UCSD-AML1 (cell line): ENCODE measurements around the gene HOXB1.
"Not testable (repeated sequence)": the region's sequence is repeated elsewhere in the genome, so short reads cannot be mapped to it uniquely, and the experiment has no call there.

Source experiments
- DNase-seq: peaks from one replicate; lab custom pipeline; 2025; ENCODE audit not compliant: unreplicated experiment; lab: John Stamatoyannopoulos, UW

HOXB1 gene

DNA sequence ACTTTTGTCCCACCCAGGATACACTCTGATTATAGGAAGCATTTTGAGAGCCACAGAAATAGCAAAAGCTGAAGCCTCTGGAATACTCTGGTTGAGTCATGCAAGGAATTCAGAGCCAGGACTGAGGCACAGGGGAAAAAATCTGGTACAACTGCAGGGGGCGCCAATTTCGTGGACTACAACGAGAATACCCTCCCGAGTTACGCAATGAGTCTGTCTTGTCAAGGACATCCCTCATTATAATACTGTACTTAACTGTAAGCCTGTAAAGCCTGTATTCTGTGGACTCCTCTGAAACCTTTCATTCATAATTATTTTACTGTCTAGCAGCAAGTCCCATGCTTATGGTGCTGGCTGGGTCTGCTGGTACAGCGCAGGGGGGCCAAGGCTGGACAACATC lies 7.8 kb downstream of the HOXB1 start:
- no peak for DNase-seq

DNA sequence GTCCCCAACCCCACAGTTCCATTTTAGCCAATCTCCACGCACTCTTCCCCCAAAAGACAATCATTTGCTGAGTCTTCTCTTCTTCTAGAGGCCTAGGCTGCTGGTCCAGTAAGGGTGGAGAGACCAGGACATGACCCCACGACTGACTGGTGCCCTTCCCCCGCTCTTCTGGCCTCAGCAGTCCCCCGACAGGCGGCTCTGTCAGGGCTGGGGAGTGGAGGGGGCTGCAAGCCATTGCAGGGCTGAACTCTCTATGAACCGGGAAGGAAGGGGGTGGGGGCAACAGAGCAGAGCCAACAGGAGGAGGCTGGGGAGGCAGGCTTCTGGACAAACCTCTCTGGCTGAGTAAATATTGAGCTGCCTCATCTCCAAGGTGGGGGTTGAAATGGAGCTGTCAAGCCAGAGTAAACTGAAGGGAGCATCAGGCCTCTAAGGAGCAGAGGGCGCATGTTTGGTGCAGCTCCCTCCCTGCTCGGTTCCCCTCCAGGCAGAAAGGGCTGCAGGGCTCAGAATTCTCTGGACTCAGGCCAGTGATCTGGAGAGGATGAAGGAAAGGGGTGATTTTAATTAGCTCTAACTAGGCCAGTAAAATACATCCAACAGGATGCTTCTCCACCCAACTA lies 8.7 kb downstream of the HOXB1 start:
- no peak for DNase-seq

DNA sequence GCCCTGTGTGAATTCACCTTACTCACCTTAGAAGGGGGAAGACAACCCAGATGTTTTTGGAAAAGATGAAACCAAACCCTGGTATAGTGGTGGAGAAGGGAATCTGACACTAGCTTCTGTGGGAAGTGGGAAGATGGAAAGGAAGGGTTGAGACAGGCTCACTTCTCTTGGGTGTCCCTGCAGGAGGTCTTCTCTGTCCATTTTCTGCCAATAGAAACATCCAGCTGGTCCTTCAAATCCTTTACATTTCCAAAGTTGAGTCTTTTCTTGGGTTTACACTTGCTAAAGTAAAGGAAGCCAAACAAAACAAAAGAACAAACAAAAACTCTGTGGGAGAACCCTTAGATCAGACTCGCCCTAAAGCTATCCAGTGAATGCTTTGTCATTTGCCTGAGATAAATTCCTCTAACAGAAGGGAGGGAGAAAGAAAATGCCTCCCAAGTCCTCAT lies 10.2 kb downstream of the HOXB1 start:
- no peak for DNase-seq

GRCh38 chr17:48519427-48519826 lies 11.4 kb downstream of the HOXB1 start:
- no peak for DNase-seq

DNA sequence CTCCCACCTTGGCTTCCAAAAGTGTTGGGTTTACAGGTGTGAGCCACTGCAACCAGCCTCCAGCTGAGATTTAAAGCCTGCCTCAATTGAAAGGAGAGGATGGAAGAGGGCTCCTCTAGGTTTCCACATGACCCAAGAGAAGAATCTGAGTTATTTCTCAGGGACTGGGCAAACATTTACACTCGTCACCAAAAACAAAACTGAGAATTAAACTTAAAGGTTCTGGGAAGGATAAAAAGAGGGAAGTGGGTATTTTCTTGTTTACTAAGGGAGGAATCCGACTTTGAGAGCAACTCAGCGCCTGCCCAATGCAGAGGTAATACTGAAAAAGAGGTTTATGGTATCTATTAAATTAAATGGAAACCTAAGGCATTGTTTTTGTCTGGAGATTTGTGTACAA lies 13.3 kb downstream of the HOXB1 start:
- DNase-seq, result no peak

- DNase-seq, result no peak
These were observed 14.6 kb downstream of the HOXB1 start for GRCh38 chr17:48515925-48516900.

DNA sequence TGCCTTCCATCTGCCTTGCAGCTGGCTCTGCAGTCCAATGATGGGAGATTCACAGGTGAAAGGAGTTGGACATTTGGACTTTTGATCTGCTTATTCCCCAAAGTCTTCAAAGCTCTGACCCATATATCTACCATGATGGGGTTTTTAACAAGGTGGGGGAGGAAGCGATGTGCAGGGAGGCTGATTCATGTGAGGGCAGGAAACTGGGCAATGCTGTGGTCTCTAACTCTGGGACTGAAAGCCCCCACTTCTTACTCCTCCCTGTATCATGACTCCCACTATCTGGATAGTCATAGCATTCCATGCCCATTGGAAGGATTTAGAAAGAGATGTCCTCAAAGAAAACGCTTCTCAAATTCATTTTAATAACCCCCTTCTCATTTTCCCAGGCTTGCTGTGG lies 16.3 kb downstream of the HOXB1 start:
- no peak for DNase-seq

DNA sequence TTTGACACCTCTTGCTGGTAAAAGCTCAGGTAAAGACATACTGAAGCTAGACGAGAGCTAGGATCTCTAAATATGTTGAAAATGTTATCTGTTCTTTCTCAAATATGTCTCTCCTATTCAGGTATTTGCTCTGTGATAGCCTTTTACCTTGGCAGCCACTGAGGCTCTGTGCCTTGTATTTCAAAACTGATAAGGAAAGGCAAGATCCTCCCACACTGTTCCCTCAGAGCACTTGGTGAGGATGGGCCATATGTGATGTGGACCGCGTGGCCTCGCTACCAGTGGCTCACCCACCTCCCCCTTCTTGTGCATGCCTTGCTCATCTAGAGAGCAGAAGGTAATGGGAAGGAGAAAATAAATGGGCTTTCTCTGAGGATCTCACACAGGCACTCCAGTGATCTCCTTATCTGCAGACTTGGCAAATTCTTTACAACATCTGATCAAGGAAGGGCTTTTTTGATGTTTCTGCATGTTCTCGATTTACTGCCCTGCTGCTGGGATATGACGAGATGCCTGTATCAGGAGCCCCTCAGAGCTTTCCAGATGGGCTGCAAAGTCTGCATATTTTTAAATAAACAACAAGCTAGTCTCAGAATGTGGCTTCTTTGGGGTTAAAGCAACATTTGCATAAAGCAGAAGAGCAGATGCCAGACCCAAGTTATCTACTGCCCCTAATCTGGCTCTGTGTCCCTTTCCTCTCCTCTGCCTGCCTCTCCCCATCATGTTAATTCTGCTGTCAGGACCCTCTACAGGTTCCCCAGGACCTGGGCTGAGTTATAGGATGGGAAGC lies 16.9 kb downstream of the HOXB1 start:
- no peak for DNase-seq

DNA sequence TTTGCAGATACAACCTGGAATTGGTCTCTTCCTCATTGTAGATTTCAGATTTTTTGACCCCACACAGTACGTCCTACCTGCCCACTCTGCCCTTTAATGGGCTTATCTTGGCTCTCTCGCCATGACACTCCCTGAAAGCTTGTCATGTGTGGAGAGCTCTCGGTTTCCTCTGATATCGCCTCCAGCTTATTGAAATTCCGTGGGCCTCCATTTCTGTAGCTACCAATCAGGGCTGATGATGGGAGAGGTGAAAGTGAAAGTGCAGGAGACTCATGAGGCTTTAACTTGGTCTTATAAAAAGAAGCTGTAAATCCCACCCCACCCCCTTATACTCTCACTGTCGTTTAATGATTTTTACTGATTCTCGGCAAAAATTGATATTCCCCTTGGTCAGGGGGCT lies 17.7 kb downstream of the HOXB1 start:
- DNase-seq, result no peak

DNA sequence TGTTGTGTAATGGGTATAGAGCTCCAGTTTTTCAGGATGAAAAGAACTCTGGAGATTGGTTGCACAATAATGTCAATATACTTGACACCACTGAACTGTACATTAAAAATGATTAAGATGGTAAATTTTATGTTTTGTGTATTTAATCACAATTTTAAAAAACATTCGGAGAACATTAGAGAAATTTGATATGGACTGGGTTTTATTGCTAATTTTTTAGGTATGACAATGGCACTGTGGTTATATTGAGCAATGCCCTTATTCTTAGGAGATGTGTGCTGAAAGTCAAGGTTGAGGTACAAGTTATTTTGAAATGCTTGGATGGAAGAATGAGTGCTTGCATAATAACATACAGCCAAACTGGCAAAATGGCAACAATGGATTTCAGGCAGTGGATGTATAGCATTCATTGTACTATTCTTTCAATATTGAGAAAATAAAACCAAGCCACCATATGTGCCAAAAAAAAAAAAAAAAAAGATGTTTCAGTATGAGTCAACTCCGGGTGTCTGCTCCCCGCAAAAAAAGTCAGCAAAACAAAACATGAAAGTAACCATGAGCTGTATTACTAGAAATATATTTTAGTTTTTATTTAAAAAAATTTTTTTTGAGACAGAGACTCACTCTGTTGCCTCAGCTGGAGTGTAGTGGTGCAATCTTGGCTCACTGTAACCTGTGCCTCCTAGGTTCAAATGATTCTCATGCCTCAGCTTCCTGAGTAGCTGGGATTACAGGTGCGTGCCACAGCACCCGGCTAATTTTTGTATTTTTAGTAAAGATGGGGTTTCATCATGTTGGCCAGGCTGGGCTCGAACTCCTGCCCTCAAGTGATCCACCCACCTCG lies 19.8 kb downstream of the HOXB1 start:
- no peak for DNase-seq

- DNase-seq, result no peak
These were observed 20.4 kb downstream of the HOXB1 start for GRCh38 chr17:48510381-48510760.

DNA sequence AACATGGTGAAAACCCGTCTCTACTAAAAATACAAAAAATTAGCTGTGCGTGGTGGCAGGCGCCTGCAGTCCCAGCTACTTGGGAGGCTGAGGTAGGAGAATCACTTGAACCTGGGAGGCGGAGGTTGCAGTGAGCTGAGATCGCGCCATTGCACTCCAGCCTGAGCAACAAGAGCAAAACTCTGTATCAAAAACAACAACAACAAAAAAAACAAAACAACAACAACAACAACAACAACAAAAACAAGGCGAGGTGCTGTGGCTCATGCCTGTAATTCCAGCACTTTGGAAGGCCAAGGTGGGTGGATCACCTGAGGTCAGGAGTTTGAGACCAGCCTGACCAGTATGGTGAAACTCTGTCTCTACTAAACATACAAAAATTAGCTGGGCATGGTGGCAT lies 21.1 kb downstream of the HOXB1 start:
- not testable (repeated sequence) for DNase-seq

GRCh38 chr17:48506246-48506645 lies 24.6 kb downstream of the HOXB1 start:
- no peak for DNase-seq

- no peak for DNase-seq
These were observed 25.0 kb downstream of the HOXB1 start for GRCh38 chr17:48505788-48506187.

- DNase-seq, result no peak
These were observed 25.9 kb downstream of the HOXB1 start for GRCh38 chr17:48504953-48505352.

DNA sequence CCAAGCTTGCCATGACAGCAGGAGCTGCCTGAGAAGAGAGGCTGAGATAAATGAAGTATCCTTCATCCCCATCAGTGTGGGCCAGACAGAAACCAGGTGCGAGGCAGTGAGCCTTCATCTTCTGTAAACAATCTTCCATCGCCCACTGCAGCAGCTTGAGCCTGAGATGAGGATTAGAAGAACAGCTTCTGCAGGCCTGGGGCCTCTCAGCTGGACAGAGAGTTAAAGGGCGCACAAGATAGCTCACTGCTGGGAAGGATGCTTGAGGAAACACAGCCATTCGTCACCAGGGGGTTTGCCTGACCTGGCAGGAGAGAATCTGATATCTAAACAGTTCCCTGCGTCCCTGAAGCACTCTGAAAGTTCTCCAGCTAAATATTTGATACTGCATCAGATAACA lies 27.1 kb downstream of the HOXB1 start:
- DNase-seq, result no peak

- DNase-seq, result no peak
These were observed 27.9 kb downstream of the HOXB1 start for GRCh38 chr17:48502901-48503300.

GRCh38 chr17:48502312-48502711 lies 28.5 kb downstream of the HOXB1 start:
- DNase-seq, result no peak

GRCh38 chr17:48500435-48501426 lies 30.1 kb downstream of the HOXB1 start:
- DNase-seq, result no peak
